Peyer's patch (tissue), 4 donors: ENCODE data around the gene SLC16A4.

Experiments
- CTCF ChIP-seq, 6 experiments: fragments of 450-650 bp in 4 of 6; fragments of 200-600 bp in 2 of 6; sonication (generic) in 1 of 6; IDR thresholded peaks; one replicate each; pipeline ENCODE4 v1.5.1; 2017 to 2019; ENCODE audit warnings: antibody characterized with exemption in 6 of 6, mild to moderate bottlenecking in 3 of 6, moderate library complexity in 1 of 6
- POLR2A ChIP-seq, 2 donors: fragments of 450-650 bp; IDR thresholded peaks; one replicate each; pipeline ENCODE4 v1.5.1; 2017; ENCODE audit warnings: antibody characterized with exemption in 2 of 2, mild to moderate bottlenecking in 2 of 2, moderate library complexity in 2 of 2

GRCh38 chr1:110328274-110328673 is 62.6 kb downstream of the SLC16A4 start:
- TF ChIP-seq CTCF (IDR thresholded peaks at IDR 0.05) (no peak), POLR2A (IDR thresholded peaks at IDR 0.05) (no peak)
